ENCODE measurements around the gene SARS2.
"Not testable (repeated sequence)": the region's sequence is repeated elsewhere in the genome, so short reads cannot be mapped to it uniquely, and the experiment has no call there.

The SARS2 gene

DNA sequence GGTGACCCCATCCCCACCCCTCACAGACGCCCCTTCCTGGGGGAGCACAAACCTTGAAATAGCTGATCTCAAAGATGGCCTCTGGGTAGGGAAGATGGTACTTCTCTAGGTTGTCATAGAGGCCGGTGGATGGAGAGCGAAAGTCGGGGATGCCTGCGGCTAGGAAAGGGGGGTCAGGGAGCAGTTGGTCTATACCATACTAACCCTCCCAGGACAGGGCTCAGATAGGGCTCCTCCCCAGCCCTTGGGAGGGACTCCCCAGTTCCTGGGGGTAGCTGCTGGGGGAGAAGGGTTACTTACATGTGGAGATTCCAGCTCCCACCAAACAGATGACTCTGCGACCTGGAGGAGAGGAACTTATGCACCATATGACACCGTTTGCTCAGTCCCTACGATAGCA is 40.8 kb downstream of the SARS2 start:
- DNase-seq = no peak

- no peak for DNase-seq
Observed at GRCh38 chr19:38888876-38889275, 41.7 kb downstream of the SARS2 start.

DNA sequence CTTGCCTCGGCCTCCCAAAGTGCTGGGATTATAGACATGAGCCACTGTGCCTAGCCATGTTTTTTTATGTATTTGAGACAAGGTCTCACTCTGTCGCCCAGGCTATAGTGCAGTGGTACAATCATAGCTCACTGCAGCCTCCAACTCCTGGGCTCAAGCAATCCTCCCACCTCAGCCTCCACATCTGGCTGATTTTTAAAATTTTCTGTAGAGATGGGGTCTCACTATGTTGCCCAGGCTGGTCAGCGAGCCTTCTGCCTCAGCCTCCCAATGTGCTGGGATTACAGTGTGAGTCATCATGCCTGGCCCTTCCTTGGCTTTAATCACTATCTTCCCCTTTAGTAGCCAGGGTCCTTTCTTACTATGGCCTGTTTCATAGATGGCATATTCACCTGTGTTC is 45.9 kb downstream of the SARS2 start:
- DNase-seq = not testable (repeated sequence)

DNA sequence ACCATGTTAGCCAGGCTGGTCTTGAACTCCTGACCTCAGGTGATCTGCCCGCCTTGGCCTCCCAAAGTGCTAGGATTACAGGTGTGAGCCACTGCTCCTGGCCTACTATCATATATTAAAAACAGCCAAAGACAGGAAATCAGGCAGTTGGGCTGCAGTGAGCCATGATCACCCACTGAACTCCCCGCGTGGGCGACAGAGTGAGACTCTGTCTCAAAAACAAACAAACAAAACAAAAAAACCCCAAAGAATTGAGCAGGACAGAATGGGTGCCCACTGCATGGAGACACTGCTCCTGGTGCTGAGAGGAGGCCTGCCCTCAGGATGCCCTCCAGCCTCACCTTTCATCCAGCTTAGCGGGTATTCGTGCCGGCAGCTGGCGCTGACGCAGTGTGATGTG is 47.3 kb downstream of the SARS2 start:
- no peak for DNase-seq

GRCh38 chr19:38880882-38881609 is 49.5 kb downstream of the SARS2 start:
- DNase-seq = no peak

DNA sequence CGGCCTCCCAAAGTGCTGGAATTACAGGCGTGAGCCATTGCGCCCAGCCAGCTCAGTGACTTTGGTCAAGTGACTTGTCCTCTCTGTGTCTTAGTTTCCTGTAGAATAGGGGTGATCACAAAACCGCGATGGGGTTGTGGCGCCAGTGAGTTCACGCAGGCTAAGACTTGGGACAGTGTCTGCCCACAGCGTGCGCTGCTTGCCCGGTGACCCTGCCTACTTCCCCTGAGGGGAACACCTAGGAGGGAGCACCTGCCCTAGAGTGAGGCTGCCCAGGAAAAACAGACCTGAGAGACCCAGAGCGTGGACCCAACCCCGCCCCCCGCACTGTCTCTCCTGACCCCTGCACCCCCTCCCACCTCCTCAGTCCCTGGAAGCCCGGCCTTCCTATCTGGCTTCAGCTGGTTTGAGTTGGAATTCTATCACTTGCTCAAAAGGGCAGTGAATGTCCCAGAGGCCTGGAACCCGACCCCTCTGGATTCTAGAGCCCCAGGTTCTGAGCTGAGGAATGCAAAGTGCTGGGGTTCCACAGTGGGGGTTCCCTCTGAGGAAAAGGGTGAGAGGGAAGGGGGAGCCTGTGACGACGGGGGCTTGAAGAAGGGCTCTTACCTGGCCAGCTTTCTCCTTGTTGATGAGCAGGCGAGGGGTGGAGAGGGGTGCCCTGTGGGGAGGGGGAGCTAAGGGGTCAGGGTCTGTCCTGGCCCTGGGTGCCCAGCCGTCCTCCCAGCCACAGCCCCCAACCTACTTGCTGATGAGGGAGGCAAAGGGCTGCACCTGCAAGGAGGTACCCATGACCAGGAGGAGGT is 50.3 kb downstream of the SARS2 start:
- no peak for DNase-seq

- no peak for DNase-seq
Observed at GRCh38 chr19:38879400-38879751, 51.2 kb downstream of the SARS2 start.

GRCh38 chr19:38878575-38879399 is 51.8 kb downstream of the SARS2 start:
- DNase-seq = no peak

DNA sequence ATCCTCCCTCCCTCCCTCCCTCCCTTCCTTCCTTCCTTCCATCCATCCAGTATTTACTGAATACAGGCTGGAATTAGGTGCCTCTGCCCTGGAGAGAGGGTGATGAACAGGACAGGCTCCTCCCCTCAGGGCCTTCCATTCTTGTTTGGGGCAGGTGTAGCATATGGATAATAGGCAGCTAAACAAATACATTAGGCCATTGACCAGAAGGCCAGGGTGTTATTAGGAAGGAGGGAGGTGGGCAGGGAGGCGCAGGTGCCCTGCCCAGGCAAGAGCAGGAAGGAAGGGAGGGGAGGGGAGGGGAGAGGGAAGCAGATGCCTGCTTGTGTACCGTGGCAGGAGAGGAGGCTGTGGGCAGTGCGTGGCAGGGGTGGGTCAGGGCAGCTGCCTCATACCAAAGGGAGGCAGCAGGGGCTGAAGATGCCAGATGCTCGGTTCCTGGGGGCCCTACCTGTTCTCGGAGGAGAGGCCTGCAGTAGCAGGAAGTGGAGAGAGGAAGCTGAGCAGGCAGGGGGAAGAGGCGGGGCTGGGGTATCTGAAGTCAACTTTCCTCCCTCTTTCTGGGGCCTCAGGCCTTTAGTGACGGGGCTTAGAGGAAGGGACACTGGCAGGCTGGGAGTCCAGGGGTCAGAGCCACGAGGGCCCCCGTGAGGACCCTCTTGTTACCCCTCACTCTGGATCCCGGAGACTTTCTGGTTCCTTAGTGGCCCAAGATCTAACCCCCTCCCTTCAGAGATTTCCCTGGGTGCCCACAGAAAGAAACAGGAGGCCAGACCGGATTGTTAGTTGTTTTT is 52.6 kb downstream of the SARS2 start, which contains the start of gene RINL:
TSS of gene RINL (minus strand) at position 495 of the 794 bp plus-strand sequence. CDS start 1,533 bp downstream, outside the sequence.
- DNase-seq = peak; percentile 13 to 25

DNA sequence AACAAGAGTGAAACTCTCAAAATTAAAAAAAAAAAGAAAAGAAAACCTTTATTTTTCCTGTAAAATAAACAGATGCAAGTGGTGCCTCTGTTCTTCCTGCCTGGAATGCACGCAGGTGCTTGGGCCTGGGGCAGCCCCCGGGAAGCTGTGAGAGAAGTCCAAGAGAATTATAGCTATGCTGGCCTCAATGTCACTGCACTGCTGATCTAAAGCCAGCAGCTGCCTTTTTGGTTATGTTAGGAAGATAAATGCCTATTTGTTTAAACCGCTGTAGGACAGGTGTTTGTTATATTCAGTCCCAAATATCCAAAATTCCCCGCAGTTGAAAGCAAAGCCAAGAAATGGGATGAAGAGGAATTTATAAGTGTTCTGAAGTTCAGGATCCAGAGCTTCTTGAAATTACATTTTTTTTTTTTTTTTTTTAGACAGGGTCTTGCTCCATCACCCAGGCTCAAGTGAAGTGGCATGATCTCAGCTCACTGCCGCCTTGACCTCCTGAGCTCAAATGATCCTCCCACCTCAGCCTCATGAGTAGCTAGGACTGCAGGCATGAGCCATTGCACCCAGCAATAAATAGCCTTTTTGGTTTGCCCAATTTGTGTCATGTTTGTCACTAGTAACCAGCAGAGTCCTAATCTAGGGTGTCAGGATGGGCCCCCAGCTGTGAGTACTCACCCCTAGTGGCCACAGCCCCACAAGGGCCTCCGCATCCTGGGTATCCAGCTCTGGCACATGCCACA is 54.7 kb downstream of the SARS2 start:
- no peak for DNase-seq

- not testable (repeated sequence) for DNase-seq
Observed at GRCh38 chr19:38873400-38873799, 57.2 kb downstream of the SARS2 start.

- DNase-seq = no peak
Observed at GRCh38 chr19:38870612-38871011, 60.0 kb downstream of the SARS2 start.

DNA sequence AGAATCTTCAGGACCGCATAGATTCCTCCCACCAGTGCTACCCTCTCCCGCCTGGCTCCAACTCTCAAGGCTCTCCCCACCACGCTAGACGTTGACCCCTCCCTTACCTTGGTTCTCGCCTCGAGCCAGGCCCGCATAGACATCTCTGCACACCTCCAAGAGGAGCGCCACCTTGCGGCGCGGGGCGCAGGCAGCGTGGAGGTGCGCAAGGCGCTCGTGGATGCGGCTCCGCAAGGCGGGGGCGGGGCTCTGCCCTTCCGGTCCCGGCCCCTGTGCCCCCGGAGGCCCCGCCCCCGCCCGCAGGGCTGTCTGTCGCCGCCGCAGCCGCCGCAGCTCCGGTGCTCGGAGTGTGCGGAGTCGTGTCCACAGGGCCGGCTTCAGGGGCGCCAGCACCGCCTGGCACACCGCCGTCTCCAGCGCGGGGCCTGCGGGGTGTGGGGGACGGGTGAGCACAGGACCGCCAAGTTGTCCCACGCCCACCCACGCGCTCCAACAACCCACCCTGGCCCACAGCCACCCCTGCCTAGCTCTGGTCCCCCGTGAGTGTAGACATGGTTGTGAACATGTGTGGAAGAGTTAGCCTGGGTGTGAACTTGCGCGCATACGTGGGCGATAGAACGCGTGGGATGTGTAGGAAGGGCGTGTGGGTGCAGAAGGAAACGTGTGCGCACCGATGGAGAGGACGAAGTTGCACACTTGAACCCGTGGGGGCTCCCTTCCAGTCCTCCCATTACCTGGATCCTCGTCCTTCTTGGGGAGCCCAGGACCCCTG is 60.5 kb downstream of the SARS2 start:
- DNase-seq = peak in 1 of 2 donors; percentile 40

- peak in 1 of 2 donors; percentile 37 for DNase-seq
Observed at GRCh38 chr19:38869160-38869835, 61.3 kb downstream of the SARS2 start.

DNA sequence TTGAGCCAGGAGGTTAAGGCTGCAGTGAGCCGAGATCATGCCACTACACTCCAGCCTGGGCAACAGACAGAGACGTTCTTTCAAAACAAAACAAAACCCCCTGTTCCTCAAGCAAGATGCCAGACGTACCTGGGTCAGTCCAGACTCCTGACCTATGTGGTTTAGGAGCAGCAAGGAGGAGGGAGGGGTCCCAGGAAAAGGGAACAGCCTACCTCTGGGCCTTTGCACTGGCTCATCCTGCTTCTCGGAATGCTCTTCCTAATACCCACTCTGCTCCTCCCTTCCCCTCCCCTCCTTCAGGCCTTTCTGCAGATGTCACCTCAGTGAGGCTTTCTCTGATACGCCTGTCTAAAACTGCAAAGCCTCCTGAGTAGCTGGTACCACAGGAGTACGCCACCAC is 62.0 kb downstream of the SARS2 start:
- no peak for DNase-seq

DNA sequence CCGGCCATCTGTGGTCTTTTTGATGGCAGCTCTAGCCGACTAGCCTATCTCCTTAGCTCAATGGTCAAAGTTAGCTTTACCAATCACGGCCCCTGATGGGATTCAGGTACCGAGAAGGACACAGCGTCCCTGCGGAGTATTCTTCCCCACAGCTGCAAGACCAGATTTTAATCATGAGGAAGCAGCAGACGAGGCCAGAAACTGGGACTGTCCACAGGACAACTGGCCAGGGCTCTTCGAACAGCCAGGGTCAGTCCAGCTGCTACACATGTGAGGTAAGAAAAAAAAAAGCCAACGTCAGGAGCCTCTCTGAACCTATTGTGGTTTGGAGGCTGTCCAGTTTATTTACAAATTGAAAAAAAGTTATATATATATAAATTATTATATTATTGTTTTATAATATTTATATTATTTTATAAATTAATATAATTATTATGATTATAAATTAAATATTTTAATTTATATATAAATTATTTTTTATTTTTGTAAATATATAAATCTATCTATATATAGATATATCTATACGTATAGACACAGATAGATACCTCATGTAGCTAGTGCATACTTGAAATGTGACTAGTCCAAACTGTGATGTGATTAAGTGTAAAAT is 63.3 kb downstream of the SARS2 start:
- DNase-seq = no peak
